GM13976 (cell line): ENCODE measurements around the gene C16orf87.

Experiments
- DNase-seq: peaks from one replicate; pipeline ENCODE4 v3.0.0; 2012; ENCODE audit warnings: low spot score
- CTCF ChIP-seq: IDR thresholded peaks from 2 replicates; pipeline ENCODE4 v1.5.1; 2012; ENCODE audit warnings: borderline replicate concordance, mild to moderate bottlenecking; ENCODE audit not compliant: insufficient read depth; ENCODE audit errors: extremely low read depth, missing control alignments, control extremely low read depth
- in situ Hi-C: fragments of 300-500 bp; cut with MboI; formaldehyde crosslinking; loops from one replicate; pipeline ENCODE4 v1.12.0; 2022; ENCODE audit warnings: low sequenced_read_pairs, mixed read lengths, inconsistent platforms; ENCODE audit not compliant: unreplicated experiment

C16orf87 gene

GRCh38 chr16:46783800-46784199, 47.2 kb downstream of the C16orf87 start:
- no peak for DNase-seq
- TF ChIP-seq CTCF: no peak
- in situ Hi-C loops: no loop called here

GRCh38 chr16:46782320-46782719, 48.7 kb downstream of the C16orf87 start:
- in situ Hi-C loops: no loop called here
- no peak for TF ChIP-seq CTCF
- no peak for DNase-seq

- in situ Hi-C loops: no loop called here
- no peak for DNase-seq
These were observed 53.2 kb downstream of the C16orf87 start for GRCh38 chr16:46777804-46778203.

GRCh38 chr16:46775214-46775613, 55.8 kb downstream of the C16orf87 start:
- in situ Hi-C loops: no loop called here
- no peak for TF ChIP-seq CTCF
- no peak for DNase-seq

More at GRCh38 chr16:46777804-46778203, 53.2 kb downstream of the C16orf87 start:
- TF ChIP-seq CTCF: no peak

GRCh38 chr16:46774743-46775177, 56.2 kb downstream of the C16orf87 start:
- in situ Hi-C loops: no loop called here
- TF ChIP-seq CTCF: no peak
- no peak for DNase-seq

GRCh38 chr16:46772463-46772862, 58.5 kb downstream of the C16orf87 start:
- in situ Hi-C loops: no loop called here
- DNase-seq: no peak
- TF ChIP-seq CTCF: no peak

- DNase-seq: no peak
- in situ Hi-C loops: no loop called here
- no peak for TF ChIP-seq CTCF
These were observed 62.2 kb downstream of the C16orf87 start for GRCh38 chr16:46768809-46769208.
